Activated CD8-positive, alpha-beta memory T cell treated with anti-CD3 and anti-CD28 coated beads, Interleukin-2, amount 50 U/mL, for 48 hours (primary cell): ENCODE results near the gene PCDHB6.
"Not testable (repeated sequence)": the region's sequence is repeated elsewhere in the genome, so short reads cannot be mapped to it uniquely, and the experiment has no call there.

Source experiments
- DNase-seq: peaks from one replicate; pipeline ENCODE4 v3.0.0-alpha.2; 2020

Gene PCDHB6

GRCh38 chr5:141172381-141173204, 22.7 kb downstream of the PCDHB6 start, which contains the start of gene PCDHB7:
Gene PCDHB7 (plus strand): TSS chr5:141172644. CDS start chr5:141172836, 192 bp downstream.
- DNase-seq = no peak

- DNase-seq = not testable (repeated sequence)
Measured at GRCh38 chr5:141174291-141175104, 24.6 kb downstream of the PCDHB6 start.

- DNase-seq = no peak
Measured at GRCh38 chr5:141175933-141176332, 26.1 kb downstream of the PCDHB6 start.

- not testable (repeated sequence) for DNase-seq
Measured at GRCh38 chr5:141177577-141178191, 27.8 kb downstream of the PCDHB6 start, which contains the start of gene PCDHB8. Gene PCDHB8 (plus strand): TSS chr5:141177790. CDS start chr5:141178035, 245 bp downstream.

GRCh38 chr5:141179371-141179770, 29.5 kb downstream of the PCDHB6 start:
- not testable (repeated sequence) for DNase-seq

- not testable (repeated sequence) for DNase-seq
Measured at GRCh38 chr5:141179876-141180275, 30.0 kb downstream of the PCDHB6 start.

GRCh38 chr5:141180313-141180712, 30.5 kb downstream of the PCDHB6 start:
- DNase-seq = no peak

- DNase-seq = no peak
Measured at GRCh38 chr5:141182248-141182647, 32.4 kb downstream of the PCDHB6 start, which contains the start of gene PCDHB16. Gene PCDHB16 (plus strand): TSS chr5:141182387. CDS start chr5:141182560, 173 bp downstream.

GRCh38 chr5:141184117-141184855, 34.4 kb downstream of the PCDHB6 start:
- DNase-seq = not testable (repeated sequence)

GRCh38 chr5:141186897-141187512, 37.1 kb downstream of the PCDHB6 start, which contains the start of gene PCDHB9:
Gene PCDHB9 (plus strand): TSS chr5:141187161. CDS start chr5:141187319, 158 bp downstream.
- DNase-seq = no peak

- not testable (repeated sequence) for DNase-seq
Measured at GRCh38 chr5:141188682-141189081, 38.8 kb downstream of the PCDHB6 start.

GRCh38 chr5:141189131-141189530, 39.3 kb downstream of the PCDHB6 start:
- DNase-seq = not testable (repeated sequence)

- DNase-seq = peak; percentile 65
Measured at GRCh38 chr5:141192110-141192725, 42.4 kb downstream of the PCDHB6 start, which contains the start of gene PCDHB10. Gene PCDHB10 (plus strand): TSS chr5:141192353. CDS start chr5:141192553, 200 bp downstream.

GRCh38 chr5:141194332-141194731, 44.5 kb downstream of the PCDHB6 start:
- DNase-seq = not testable (repeated sequence)

GRCh38 chr5:141196363-141196762, 46.5 kb downstream of the PCDHB6 start:
- DNase-seq = no peak

- DNase-seq = no peak
Measured at GRCh38 chr5:141199359-141200235, 49.7 kb downstream of the PCDHB6 start, which contains the start of gene PCDHB11. Gene PCDHB11 (plus strand): TSS chr5:141199627. CDS start chr5:141199775, 148 bp downstream.

- DNase-seq = not testable (repeated sequence)
Measured at GRCh38 chr5:141201126-141201525, 51.3 kb downstream of the PCDHB6 start.

GRCh38 chr5:141201646-141202045, 51.8 kb downstream of the PCDHB6 start:
- not testable (repeated sequence) for DNase-seq
